ENCODE measurements around the gene SBF2. TPM values are rescaled to one million over a fixed set of nuclear protein-coding genes. Genes with fewer than 3 reads are reported as not detected.

The SBF2 gene
- total and polyA plus RNA-seq, 2 donors (not counting 3 experiments of a cell fraction or from before 2014, with no cell fraction given): 15.4 to 42.4 TPM

GRCh38 chr11:9842923-9843322 lies 451.1 kb downstream of the SBF2 start:
- Histone ChIP-seq H3K9me3 (replicated peaks; ENCODE audit: control insufficient read depth, insufficient read depth, low read length) (no peaks in the 10 kb centered on the region), H3K36me3 (ENCODE audit: control insufficient read depth in 2 of 2, extremely low read depth in 1 of 2, insufficient read depth in 2 of 2, low read length in 2 of 2) (peaks cover 0 to 4% of the 10 kb centered on the region in 2 experiments), H3K27ac (ENCODE audit: insufficient read depth, low read depth, low read length) (no peak overlapping the region), H3K9me1 (replicated peaks; ENCODE audit: control insufficient read depth, extremely low read depth, insufficient read depth, low read length) (no peaks in the 10 kb centered on the region), H3K27me3 (ENCODE audit: control insufficient read depth in 2 of 2, insufficient read depth in 2 of 2, low read length in 2 of 2) (no peaks in the 10 kb centered on the region), H4K20me1 (replicated peaks; ENCODE audit: control insufficient read depth, extremely low read depth, insufficient read depth, low read length) (no peaks in the 10 kb centered on the region), H2AFZ (ENCODE audit: low read depth, low read length) (no peak overlapping the region), H3K4me1 (ENCODE audit: control insufficient read depth, extremely low read depth, insufficient read depth, low read length) (no peaks in the 10 kb centered on the region), H3K4me3 (replicated peaks in 1 of 3; ENCODE audit: insufficient read depth in 1 of 3, low read depth in 1 of 3, low read length in 3 of 3) (no peak overlapping the region), H3K79me2 (ENCODE audit: control insufficient read depth, insufficient read depth, low read length) (no peaks in the 10 kb centered on the region), H3K9ac (replicated peaks; ENCODE audit: extremely low read depth, insufficient read depth, low read length) (no peak overlapping the region), H3K4me2 (ENCODE audit: insufficient read depth, low read length) (no peak overlapping the region)
- DNase-seq (ENCODE audit: low read depth, low spot score) (no peak), FAIRE-seq (no peak)
- ChIA-PET POLR2A (no interaction called here), CTCF (interaction anchor here (0.6 to 1.4 kb wide), 5 partner anchors 17 to 80 kb away, joined by 3 to 4 read pairs (median 3); no protein-coding TSS in a partner anchor)
- no peak for TF ChIP-seq FOS (IDR thresholded peaks at IDR 0.05; ENCODE audit: borderline replicate concordance, insufficient read depth, low read length)
- no peak for TF ChIP-seq JUN (IDR thresholded peaks at IDR 0.05; ENCODE audit: borderline replicate concordance, insufficient read depth, insufficient read length, low read depth)
- TF ChIP-seq, protein P1, sequence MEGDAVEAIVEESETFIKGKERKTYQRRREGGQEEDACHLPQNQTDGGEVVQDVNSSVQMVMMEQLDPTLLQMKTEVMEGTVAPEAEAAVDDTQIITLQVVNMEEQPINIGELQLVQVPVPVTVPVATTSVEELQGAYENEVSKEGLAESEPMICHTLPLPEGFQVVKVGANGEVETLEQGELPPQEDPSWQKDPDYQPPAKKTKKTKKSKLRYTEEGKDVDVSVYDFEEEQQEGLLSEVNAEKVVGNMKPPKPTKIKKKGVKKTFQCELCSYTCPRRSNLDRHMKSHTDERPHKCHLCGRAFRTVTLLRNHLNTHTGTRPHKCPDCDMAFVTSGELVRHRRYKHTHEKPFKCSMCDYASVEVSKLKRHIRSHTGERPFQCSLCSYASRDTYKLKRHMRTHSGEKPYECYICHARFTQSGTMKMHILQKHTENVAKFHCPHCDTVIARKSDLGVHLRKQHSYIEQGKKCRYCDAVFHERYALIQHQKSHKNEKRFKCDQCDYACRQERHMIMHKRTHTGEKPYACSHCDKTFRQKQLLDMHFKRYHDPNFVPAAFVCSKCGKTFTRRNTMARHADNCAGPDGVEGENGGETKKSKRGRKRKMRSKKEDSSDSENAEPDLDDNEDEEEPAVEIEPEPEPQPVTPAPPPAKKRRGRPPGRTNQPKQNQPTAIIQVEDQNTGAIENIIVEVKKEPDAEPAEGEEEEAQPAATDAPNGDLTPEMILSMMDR (IDR thresholded peaks at IDR 0.05; ENCODE audit: extremely low read depth in 1 of 2, insufficient read depth in 1 of 2, low read depth in 1 of 2, low read length in 2 of 2): no peak
- TF ChIP-seq POLR2AphosphoS5 (IDR thresholded peaks at IDR 0.05; ENCODE audit: insufficient read depth, low read depth, low read length): no peak
- no peak for TF ChIP-seq POLR2A (IDR thresholded peaks at IDR 0.05; ENCODE audit: low read depth, low read length)
- no peak for TF ChIP-seq MYC (IDR thresholded peaks at IDR 0.05; ENCODE audit: low read depth, low read length)
- TF ChIP-seq, protein P2, sequence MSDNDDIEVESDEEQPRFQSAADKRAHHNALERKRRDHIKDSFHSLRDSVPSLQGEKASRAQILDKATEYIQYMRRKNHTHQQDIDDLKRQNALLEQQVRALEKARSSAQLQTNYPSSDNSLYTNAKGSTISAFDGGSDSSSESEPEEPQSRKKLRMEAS (IDR thresholded peaks at IDR 0.05; ENCODE audit: insufficient read depth, insufficient read length): no peak
- intact Hi-C loops (cut with micrococcal nuclease): no loop called here
- dilution Hi-C loops (cut with MboI; ENCODE audit: extremely low pct_ligation_motif_present, low sequenced_read_pairs): no loop called here
- BruUV-seq (replicated peaks): no TSS peak
